DOHH2 (cell line): ENCODE data around the gene SREBF2.

Experiments used
- EZH2phosphoT487 ChIP-seq: fragments of 200-600 bp; sonication (generic); IDR thresholded peaks from 2 replicates; pipeline ENCODE4 v1.6.1; 2017; ENCODE audit warnings: borderline replicate concordance, mild to moderate bottlenecking, antibody characterized with exemption, low read length, moderate library complexity, mixed read lengths
- TF ChIP-seq, protein P1 (sequence below): fragments of 200-600 bp; sonication (generic); IDR thresholded peaks from one replicate; pipeline ENCODE4 v1.5.1; 2014; ENCODE audit warnings: antibody characterized with exemption, mild to moderate bottlenecking, low read depth, low read length; ENCODE audit not compliant: poor library complexity, severe bottlenecking

DNA sequence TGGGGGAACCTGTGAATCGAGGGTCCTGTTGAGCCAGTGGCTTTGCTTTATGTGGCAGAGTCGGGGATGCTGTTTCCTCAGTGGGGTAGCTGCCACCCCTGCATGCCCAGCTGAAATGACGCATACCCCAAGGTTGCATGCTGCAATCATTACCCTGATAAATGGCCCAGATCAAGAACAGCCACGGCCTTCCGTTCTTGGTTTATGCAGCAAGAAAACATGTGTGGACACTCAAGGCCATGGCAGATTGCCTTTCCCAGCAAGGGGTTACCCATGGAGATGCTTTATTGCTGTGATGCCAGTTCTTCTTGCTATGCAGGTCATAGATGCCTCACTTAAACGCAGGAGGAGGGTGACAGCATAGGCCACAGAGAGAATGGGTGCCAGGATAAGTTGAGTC, 14.3 kb upstream of the SREBF2 start:
- TF ChIP-seq, protein P1, sequence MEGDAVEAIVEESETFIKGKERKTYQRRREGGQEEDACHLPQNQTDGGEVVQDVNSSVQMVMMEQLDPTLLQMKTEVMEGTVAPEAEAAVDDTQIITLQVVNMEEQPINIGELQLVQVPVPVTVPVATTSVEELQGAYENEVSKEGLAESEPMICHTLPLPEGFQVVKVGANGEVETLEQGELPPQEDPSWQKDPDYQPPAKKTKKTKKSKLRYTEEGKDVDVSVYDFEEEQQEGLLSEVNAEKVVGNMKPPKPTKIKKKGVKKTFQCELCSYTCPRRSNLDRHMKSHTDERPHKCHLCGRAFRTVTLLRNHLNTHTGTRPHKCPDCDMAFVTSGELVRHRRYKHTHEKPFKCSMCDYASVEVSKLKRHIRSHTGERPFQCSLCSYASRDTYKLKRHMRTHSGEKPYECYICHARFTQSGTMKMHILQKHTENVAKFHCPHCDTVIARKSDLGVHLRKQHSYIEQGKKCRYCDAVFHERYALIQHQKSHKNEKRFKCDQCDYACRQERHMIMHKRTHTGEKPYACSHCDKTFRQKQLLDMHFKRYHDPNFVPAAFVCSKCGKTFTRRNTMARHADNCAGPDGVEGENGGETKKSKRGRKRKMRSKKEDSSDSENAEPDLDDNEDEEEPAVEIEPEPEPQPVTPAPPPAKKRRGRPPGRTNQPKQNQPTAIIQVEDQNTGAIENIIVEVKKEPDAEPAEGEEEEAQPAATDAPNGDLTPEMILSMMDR: no peak
- no peak for TF ChIP-seq EZH2phosphoT487
